ENCODE data around the gene KRTAP10-11. TPM values are rescaled to one million over a fixed set of nuclear protein-coding genes. Genes with fewer than 3 reads are reported as not detected.

The KRTAP10-11 gene
- total RNA-seq, 1 donor from 2014 or later = not detected

- Mint-ChIP-seq H3K36me3 (ENCODE audit: unreplicated experiment) (peaks cover 3% of the 10 kb centered on the region), H3K9me3 (ENCODE audit: unreplicated experiment) (peaks cover 36% of the 10 kb centered on the region), H3K27ac (ENCODE audit: unreplicated experiment) (no peak overlapping the region), H3K4me1 (ENCODE audit: unreplicated experiment) (no peaks in the 10 kb centered on the region), H3K4me3 (ENCODE audit: unreplicated experiment) (no peak overlapping the region), H3K27me3 (ENCODE audit: unreplicated experiment) (no peaks in the 10 kb centered on the region)
- no peak for TF ChIP-seq CTCF (IDR thresholded peaks at IDR 0.05)
- DNase-seq (ENCODE audit: extremely low spot score, unreplicated experiment) = peak; percentile 82
Observed at GRCh38 chr21:44628707-44629391, 17.4 kb upstream of the KRTAP10-11 start.

GRCh38 chr21:44630440-44630839, 15.8 kb upstream of the KRTAP10-11 start:
- peaks cover 4% of the 10 kb centered on the region for H3K27me3 Mint-ChIP-seq (ENCODE audit: unreplicated experiment)
- TF ChIP-seq CTCF (IDR thresholded peaks at IDR 0.05) = no peak
- peak; percentile 23 for DNase-seq (ENCODE audit: extremely low spot score, unreplicated experiment)
- no peak overlapping the region for H3K27ac Mint-ChIP-seq (ENCODE audit: unreplicated experiment)
- no peak overlapping the region for H3K4me3 Mint-ChIP-seq (ENCODE audit: unreplicated experiment)
- no peaks in the 10 kb centered on the region for H3K4me1 Mint-ChIP-seq (ENCODE audit: unreplicated experiment)
- H3K9me3 Mint-ChIP-seq (ENCODE audit: unreplicated experiment) = peaks cover 23% of the 10 kb centered on the region
- peaks cover 3% of the 10 kb centered on the region for H3K36me3 Mint-ChIP-seq (ENCODE audit: unreplicated experiment)

- Mint-ChIP-seq H3K9me3 (ENCODE audit: unreplicated experiment) (peaks cover 23% of the 10 kb centered on the region), H3K4me3 (ENCODE audit: unreplicated experiment) (no peak overlapping the region), H3K27ac (ENCODE audit: unreplicated experiment) (no peak overlapping the region), H3K27me3 (ENCODE audit: unreplicated experiment) (peaks cover 8% of the 10 kb centered on the region), H3K36me3 (ENCODE audit: unreplicated experiment) (peaks cover 3% of the 10 kb centered on the region), H3K4me1 (ENCODE audit: unreplicated experiment) (no peaks in the 10 kb centered on the region)
- no peak for TF ChIP-seq CTCF (IDR thresholded peaks at IDR 0.05)
- DNase-seq (ENCODE audit: extremely low spot score, unreplicated experiment) = no peak
Observed at GRCh38 chr21:44632067-44632466, 14.1 kb upstream of the KRTAP10-11 start.

- Mint-ChIP-seq H3K9me3 (ENCODE audit: unreplicated experiment) (peaks cover 16% of the 10 kb centered on the region), H3K36me3 (ENCODE audit: unreplicated experiment) (no peaks in the 10 kb centered on the region), H3K4me1 (ENCODE audit: unreplicated experiment) (no peaks in the 10 kb centered on the region), H3K27me3 (ENCODE audit: unreplicated experiment) (peaks cover 16% of the 10 kb centered on the region), H3K27ac (ENCODE audit: unreplicated experiment) (no peak overlapping the region), H3K4me3 (ENCODE audit: unreplicated experiment) (no peak overlapping the region)
- no peak for TF ChIP-seq CTCF (IDR thresholded peaks at IDR 0.05)
- peak; percentile 73 for DNase-seq (ENCODE audit: extremely low spot score, unreplicated experiment)
Observed at GRCh38 chr21:44636209-44637017, 9.8 kb upstream of the KRTAP10-11 start.

Measured in osteocyte (in vitro differentiated cells).